NCI-H510A (cell line): Measurements from ENCODE around the gene SBK3.
A peak's percentile ranks its signal among the peaks of the same experiment; 100 is the strongest.
"Not testable (repeated sequence)": the region's sequence is repeated elsewhere in the genome, so short reads cannot be mapped to it uniquely, and the experiment has no call there.

Source experiments
- DNase-seq: peaks from one replicate; lab custom pipeline; 2025; lab: John Stamatoyannopoulos, UW

Gene SBK3

GRCh38 chr19:55545443-55545842 is at the start of gene SBK3:
Gene SBK3, minus strand, starts transcription at chr19:55545543. Its CDS starts 0 bp downstream, at chr19:55545543.
- no peak for DNase-seq

- DNase-seq, result no peak
These were observed 47.9 kb upstream of the SBK3 start for GRCh38 chr19:55593096-55593772.

GRCh38 chr19:55592391-55593090 is 47.2 kb upstream of the SBK3 start:
- no peak for DNase-seq

- DNase-seq, result no peak
These were observed 46.2 kb upstream of the SBK3 start for GRCh38 chr19:55591555-55591954.

GRCh38 chr19:55590617-55591016 is 45.3 kb upstream of the SBK3 start:
- DNase-seq, result no peak

GRCh38 chr19:55590109-55590508 is 44.8 kb upstream of the SBK3 start:
- DNase-seq, result no peak

- no peak for DNase-seq
These were observed 43.4 kb upstream of the SBK3 start for GRCh38 chr19:55588738-55589137.

- peak; percentile 83 for DNase-seq
These were observed 41.8 kb upstream of the SBK3 start for GRCh38 chr19:55586976-55587668.

GRCh38 chr19:55585658-55586339 is 40.5 kb upstream of the SBK3 start:
- DNase-seq, result peak; percentile 60

- DNase-seq, result no peak
These were observed 39.5 kb upstream of the SBK3 start for GRCh38 chr19:55584871-55585270.

GRCh38 chr19:55583897-55584296 is 38.6 kb upstream of the SBK3 start:
- DNase-seq, result not testable (repeated sequence)

- not testable (repeated sequence) for DNase-seq
These were observed 36.9 kb upstream of the SBK3 start for GRCh38 chr19:55582284-55582683.

GRCh38 chr19:55581823-55582223 is 36.5 kb upstream of the SBK3 start:
- DNase-seq, result no peak

- DNase-seq, result no peak
These were observed 35.9 kb upstream of the SBK3 start for GRCh38 chr19:55581145-55581822.

GRCh38 chr19:55580628-55581144 is 35.3 kb upstream of the SBK3 start, which contains the start of gene ZNF579:
Gene ZNF579, minus strand, starts transcription at chr19:55580848. Its CDS starts 1,209 bp downstream, at chr19:55579639.
- DNase-seq, result peak; percentile 85

GRCh38 chr19:55579766-55580621 is 34.7 kb upstream of the SBK3 start:
- DNase-seq, result no peak

- no peak for DNase-seq
These were observed 33.7 kb upstream of the SBK3 start for GRCh38 chr19:55578761-55579747.

- DNase-seq, result no peak
These were observed 32.9 kb upstream of the SBK3 start for GRCh38 chr19:55578031-55578760.

GRCh38 chr19:55576746-55577145 is 31.4 kb upstream of the SBK3 start:
- no peak for DNase-seq
